ENCODE results near the gene AMBP.

DNA sequence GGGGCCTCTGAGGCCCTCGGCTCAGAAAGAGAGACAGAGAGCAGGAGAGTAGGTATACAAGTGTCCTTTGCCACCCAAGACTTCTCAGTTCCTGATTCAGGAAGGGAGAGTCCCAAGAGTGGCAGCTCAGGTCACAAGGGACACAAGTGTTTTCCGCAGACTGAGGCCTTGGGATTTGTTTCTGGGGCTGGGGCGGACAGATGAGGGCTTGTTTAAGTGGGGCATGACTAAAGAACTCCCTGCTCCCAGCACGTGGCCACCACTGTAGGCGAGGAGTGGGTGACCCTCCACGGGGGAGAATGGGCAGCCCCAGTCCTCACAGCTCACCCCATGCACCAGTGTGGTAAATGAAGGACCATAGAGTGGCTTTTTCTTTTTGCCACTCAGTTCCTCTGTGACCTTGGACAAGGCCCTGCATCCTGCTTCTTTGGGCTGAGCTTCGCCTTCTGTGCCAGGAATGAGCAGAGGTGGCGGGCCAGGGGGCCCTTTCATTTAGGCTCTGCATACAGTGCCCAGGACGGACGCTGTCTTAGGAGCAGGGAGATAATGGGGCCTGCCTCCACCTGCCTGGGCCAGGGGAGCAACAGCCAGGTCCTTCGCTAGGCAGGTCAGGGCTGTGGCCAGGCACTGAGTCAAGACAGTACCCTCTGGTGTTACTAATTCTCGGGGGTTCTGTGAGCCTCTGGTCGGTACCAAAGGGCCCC is 50.8 kb downstream of the AMBP start:
- TF ChIP-seq, protein P1, sequence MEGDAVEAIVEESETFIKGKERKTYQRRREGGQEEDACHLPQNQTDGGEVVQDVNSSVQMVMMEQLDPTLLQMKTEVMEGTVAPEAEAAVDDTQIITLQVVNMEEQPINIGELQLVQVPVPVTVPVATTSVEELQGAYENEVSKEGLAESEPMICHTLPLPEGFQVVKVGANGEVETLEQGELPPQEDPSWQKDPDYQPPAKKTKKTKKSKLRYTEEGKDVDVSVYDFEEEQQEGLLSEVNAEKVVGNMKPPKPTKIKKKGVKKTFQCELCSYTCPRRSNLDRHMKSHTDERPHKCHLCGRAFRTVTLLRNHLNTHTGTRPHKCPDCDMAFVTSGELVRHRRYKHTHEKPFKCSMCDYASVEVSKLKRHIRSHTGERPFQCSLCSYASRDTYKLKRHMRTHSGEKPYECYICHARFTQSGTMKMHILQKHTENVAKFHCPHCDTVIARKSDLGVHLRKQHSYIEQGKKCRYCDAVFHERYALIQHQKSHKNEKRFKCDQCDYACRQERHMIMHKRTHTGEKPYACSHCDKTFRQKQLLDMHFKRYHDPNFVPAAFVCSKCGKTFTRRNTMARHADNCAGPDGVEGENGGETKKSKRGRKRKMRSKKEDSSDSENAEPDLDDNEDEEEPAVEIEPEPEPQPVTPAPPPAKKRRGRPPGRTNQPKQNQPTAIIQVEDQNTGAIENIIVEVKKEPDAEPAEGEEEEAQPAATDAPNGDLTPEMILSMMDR (IDR thresholded peaks at IDR 0.05) = no peak
- TF ChIP-seq POLR2A (IDR thresholded peaks at IDR 0.05) = no peak
